DND-41 (cell line): ENCODE measurements around the gene DDN.

Experiments used
- CTCF ChIP-seq: IDR thresholded peaks from 2 replicates; pipeline ENCODE4 v1.5.1; 2012; ENCODE audit warnings: borderline replicate concordance, low read length, moderate library complexity, mild to moderate bottlenecking; ENCODE audit not compliant: poor library complexity, severe bottlenecking; ENCODE audit errors: extremely low read depth
- EZH2 ChIP-seq: IDR thresholded peaks from 3 replicates; pipeline ENCODE4 v1.6.1; 2012; ENCODE audit warnings: borderline replicate concordance, low read depth, mild to moderate bottlenecking, moderate library complexity, low read length, inconsistent platforms; ENCODE audit not compliant: severe bottlenecking

- TF ChIP-seq CTCF (no peak), EZH2 (no peak)
Observed at GRCh38 chr12:49034286-49034622, 35.1 kb upstream of the DDN start.
